HCT116 (cell line): ENCODE results near the gene PGS1. TPM values are rescaled to one million over a fixed set of nuclear protein-coding genes. Genes with fewer than 3 reads are reported as not detected.
A peak's percentile ranks its signal among the peaks of the same experiment; 100 is the strongest.

Experiments used
- ATAC-seq: fragments of 200-7000 bp; cut with Tn5 transposase; 2 replicates; pipeline ENCODE4 v1.9.1; 2020; ENCODE audit warnings: mild to moderate bottlenecking, moderate library complexity
- BruUV-seq: library from RNA; stranded (reverse); fragments of 400-500 nt; replicated peaks from 2 replicates; lab custom pipeline; 2021; lab: Mats Ljungman, UMichigan
- CTCF ChIA-PET: fragments of 300-600 bp; sonication (Branson Sonifier 250); formaldehyde crosslinking; loops from one replicate; lab custom pipeline; 2021; ENCODE audit warnings: antibody characterized with exemption; lab: Charles Lee
- POLR2A ChIA-PET: fragments of 300-600, 350-600 bp; sonication (Branson Sonifier 250); formaldehyde crosslinking; loops from one replicate; lab custom pipeline; 2021; ENCODE audit warnings: antibody characterized with exemption; lab: Charles Lee
- RAD21 ChIA-PET, 2 experiments: fragments of 300-600 bp; sonication (Branson Sonifier 250); formaldehyde crosslinking; loops; one replicate each; lab custom pipeline; 2023; ENCODE audit warnings: low total read pairs in 2 of 2; ENCODE audit not compliant: uncharacterized antibody in 2 of 2, unreplicated experiment in 2 of 2, low non-redundant PET in 1 of 2; lab: Charles Lee
- DNase-seq: peaks from one replicate; pipeline ENCODE4 v3.0.0-alpha.2; 2010; ENCODE audit warnings: low read depth, low spot score
- H2AFZ ChIP-seq: fragments of 200-600 bp; shearing (Covaris generic), sonication (generic); 2 replicates; pipeline ENCODE4 v1.6.1; 2017; ENCODE audit warnings: low read depth, mixed run types, mixed read lengths, antibody characterized with exemption, low read length; ENCODE audit not compliant: poor library complexity, severe bottlenecking
- H3K27ac ChIP-seq: 2 replicates; pipeline ENCODE4 v1.5.1; 2012; ENCODE audit warnings: low read depth, low read length
- H3K27me3 ChIP-seq: fragments of 200-600 bp; sonication (generic); 2 replicates; pipeline ENCODE4 v1.6.1; 2016; ENCODE audit warnings: mixed run types, low read length, mixed read lengths; ENCODE audit not compliant: insufficient read depth
- H3K36me3 ChIP-seq, 2 experiments: fragments of 200-500 bp in 1 of 2; fragments of 200-600 bp in 1 of 2; sonication (Bioruptor generic) in 1 of 2; sonication (generic) in 1 of 2; 2 replicates each; pipeline versions ENCODE4 v1.5.1 to v1.6.1; 2014 to 2016; ENCODE audit warnings: low read length in 2 of 2, inconsistent platforms in 1 of 2, mixed read lengths in 1 of 2, mixed run types in 1 of 2; ENCODE audit not compliant: insufficient read depth in 2 of 2, control insufficient read depth in 1 of 2
- H3K4me1 ChIP-seq, 2 experiments: fragments of 200-600 bp in 1 of 2; sonication (generic) in 1 of 2; 2 replicates each; pipeline versions ENCODE4 v1.5.1 to v1.6.1; 2012 to 2017; ENCODE audit warnings: low read length in 2 of 2, inconsistent platforms in 1 of 2, mild to moderate bottlenecking in 1 of 2, mixed read lengths in 1 of 2, mixed run types in 1 of 2, moderate library complexity in 1 of 2; ENCODE audit not compliant: insufficient read depth in 2 of 2, control insufficient read depth in 1 of 2
- H3K4me2 ChIP-seq: fragments of 200-600 bp; sonication (generic); 2 replicates; pipeline ENCODE4 v1.6.1; 2017; ENCODE audit warnings: mixed run types, low read length, mixed read lengths
- H3K4me3 ChIP-seq, 2 experiments: fragments of 200-600 bp in 1 of 2; sonication (generic) in 1 of 2; replicated peaks in 1 of 2; 2 replicates each; pipeline ENCODE4 v1.5.1; 2011 to 2016; ENCODE audit warnings: low read length in 2 of 2, control low read depth in 1 of 2, low read depth in 1 of 2, mild to moderate bottlenecking in 1 of 2, mixed read lengths in 1 of 2, mixed run types in 1 of 2
- H3K79me2 ChIP-seq: fragments of 200-600 bp; sonication (generic); 2 replicates; pipeline ENCODE4 v1.6.1; 2017; ENCODE audit warnings: mild to moderate bottlenecking, mixed run types, low read length, moderate library complexity, mixed read lengths; ENCODE audit not compliant: insufficient read depth
- H3K9ac ChIP-seq: fragments of 200-600 bp; sonication (generic); 2 replicates; pipeline ENCODE4 v1.6.1; 2016; ENCODE audit warnings: low read length, mixed read lengths
- H3K9me2 ChIP-seq: fragments of 200-600 bp; sonication (generic), shearing (Covaris generic); 2 replicates; pipeline ENCODE4 v1.6.1; 2017; ENCODE audit warnings: mixed run types, mild to moderate bottlenecking, moderate library complexity; ENCODE audit not compliant: insufficient read depth
- H3K9me3 ChIP-seq, 2 experiments: fragments of 200-500 bp in 1 of 2; fragments of 200-600 bp in 1 of 2; sonication (Bioruptor generic) in 1 of 2; sonication (generic) in 1 of 2; 2 replicates each; pipeline ENCODE4 v1.6.1; 2014 to 2017; ENCODE audit warnings: low read length in 2 of 2, mixed read lengths in 2 of 2, inconsistent platforms in 1 of 2, low read depth in 1 of 2, mild to moderate bottlenecking in 1 of 2, mixed run types in 1 of 2, moderate library complexity in 1 of 2; ENCODE audit not compliant: control insufficient read depth in 1 of 2, insufficient read depth in 1 of 2
- H4K20me1 ChIP-seq: fragments of 200-600 bp; sonication (generic), shearing (Covaris generic); 2 replicates; pipeline ENCODE4 v1.6.1; 2017; ENCODE audit warnings: mixed run types, mild to moderate bottlenecking, moderate library complexity; ENCODE audit not compliant: insufficient read depth
- CEBPB ChIP-seq: IDR thresholded peaks from 2 replicates; pipeline ENCODE4 v1.6.1; 2012; ENCODE audit warnings: low read depth
- CTCF ChIP-seq, 3 experiments: fragments of 200-600 bp in 1 of 3; sonication (generic) in 1 of 3; IDR thresholded peaks in 2 of 3; conservative IDR thresholded peaks in 1 of 3; 2 replicates each; pipeline ENCODE4 v1.5.1; 2012 to 2017; ENCODE audit warnings: low read depth in 2 of 3, low read length in 2 of 3, antibody characterized with exemption in 1 of 3, borderline replicate concordance in 1 of 3, control low read depth in 1 of 3, mild to moderate bottlenecking in 1 of 3, mixed read lengths in 1 of 3, mixed run types in 1 of 3, moderate library complexity in 1 of 3; ENCODE audit not compliant: insufficient read depth in 1 of 3
- EGR1 ChIP-seq: IDR thresholded peaks from 2 replicates; pipeline ENCODE4 v1.6.1; 2012; ENCODE audit warnings: low read depth
- ELF1 ChIP-seq: IDR thresholded peaks from 2 replicates; pipeline ENCODE4 v1.6.1; 2012; ENCODE audit warnings: low read depth, borderline replicate concordance
- EZH2phosphoT487 ChIP-seq: fragments of 200-600 bp; IDR thresholded peaks from 2 replicates; pipeline ENCODE4 v1.6.1; 2018; ENCODE audit warnings: antibody characterized with exemption, borderline replicate concordance
- FOSL1 ChIP-seq: IDR thresholded peaks from 2 replicates; pipeline ENCODE4 v1.6.1; 2012; ENCODE audit warnings: low read depth
- JUND ChIP-seq: IDR thresholded peaks from 2 replicates; pipeline ENCODE4 v1.6.1; 2012
- POLR2A ChIP-seq: IDR thresholded peaks from 2 replicates; pipeline ENCODE4 v1.7.0; 2011; ENCODE audit warnings: borderline replicate concordance; ENCODE audit not compliant: insufficient read depth, insufficient read length; ENCODE audit errors: extremely low read depth
- POLR2AphosphoS5 ChIP-seq: IDR thresholded peaks from 2 replicates; pipeline ENCODE4 v1.6.1; 2011; ENCODE audit warnings: mild to moderate bottlenecking, low read depth, low read length, moderate library complexity
- RAD21 ChIP-seq: IDR thresholded peaks from 2 replicates; pipeline ENCODE4 v1.6.1; 2012; ENCODE audit warnings: low read depth, mild to moderate bottlenecking
- REST ChIP-seq: IDR thresholded peaks from 2 replicates; pipeline ENCODE4 v1.6.1; 2012; ENCODE audit warnings: low read depth
- SIN3A ChIP-seq: IDR thresholded peaks from 2 replicates; pipeline ENCODE4 v1.6.1; 2012; ENCODE audit warnings: low read depth
- SP1 ChIP-seq: IDR thresholded peaks from 2 replicates; pipeline ENCODE4 v1.6.1; 2012; ENCODE audit warnings: low read depth
- SRF ChIP-seq: IDR thresholded peaks from 2 replicates; pipeline ENCODE4 v1.6.1; 2012; ENCODE audit warnings: low read depth
- TCF7L2 ChIP-seq: IDR thresholded peaks from 2 replicates; pipeline ENCODE4 v1.7.0; 2011; ENCODE audit warnings: borderline replicate concordance, inconsistent platforms; ENCODE audit not compliant: insufficient read depth, insufficient read length; ENCODE audit errors: extremely low read depth
- YY1 ChIP-seq: IDR thresholded peaks from 2 replicates; pipeline ENCODE4 v1.6.1; 2011; ENCODE audit warnings: low read length, low read depth, moderate library complexity, mild to moderate bottlenecking; ENCODE audit not compliant: insufficient replicate concordance; ENCODE audit errors: extremely low read depth
- ZBTB33 ChIP-seq: IDR thresholded peaks from 2 replicates; pipeline ENCODE4 v1.6.1; 2011; ENCODE audit warnings: mild to moderate bottlenecking, low read length, moderate library complexity; ENCODE audit not compliant: insufficient replicate concordance; ENCODE audit errors: extremely low read depth
- ZFX ChIP-seq: fragments of 450-650 bp; IDR thresholded peaks from 2 replicates; pipeline ENCODE4 v1.6.1; 2017
- ZNF274 ChIP-seq: fragments of 200-500 bp; sonication (Bioruptor generic); IDR thresholded peaks from 2 replicates; pipeline ENCODE4 v1.6.1; 2014; ENCODE audit warnings: mild to moderate bottlenecking, low read depth, low read length, inconsistent platforms
- intact Hi-C: fragments of 100-400 bp; cut with micrococcal nuclease; formaldehyde crosslinking; loops from 2 replicates; pipeline ENCODE4 v1.10.0; 2022
- total RNA-seq: library from RNA; stranded (reverse); gene quantifications from one replicate; pipeline ENCODE4 v1.2.1, GENCODE V29; 2021; ENCODE audit not compliant: unreplicated experiment

The PGS1 gene
- total RNA-seq, 1 experiment from 2014 or later = 44.4 TPM

- no peaks in the 10 kb centered on the region for H3K27me3 ChIP-seq
- no TSS peak for BruUV-seq
- POLR2A ChIA-PET = interaction anchor here (1.2 to 1.3 kb wide), 2 partner anchors 8 to 14 kb away, joined by 3 to 4 read pairs; no protein-coding TSS in a partner anchor
- TF ChIP-seq POLR2A = no peak
- no peak for TF ChIP-seq EGR1
- TF ChIP-seq CEBPB = no peak
- TF ChIP-seq FOSL1 = peak; percentile 25; the same call in 1 of the 2 replicates
- no peak for TF ChIP-seq RAD21
- TF ChIP-seq SRF = no peak
- TF ChIP-seq POLR2AphosphoS5 = peak; percentile 8; the same call in 1 of the 2 replicates
- TF ChIP-seq YY1 = no peak
- no peak for TF ChIP-seq ZFX
- no peak for TF ChIP-seq ZNF274
- no peak for TF ChIP-seq REST
- TF ChIP-seq ZBTB33 = no peak
- peak; percentile 66 for TF ChIP-seq SP1
- no peak for TF ChIP-seq EZH2phosphoT487
- no peak for TF ChIP-seq SIN3A
- TF ChIP-seq TCF7L2 = no peak
- no peak for TF ChIP-seq ELF1
- TF ChIP-seq CTCF (IDR thresholded peaks at IDR 0.05 in 2 of 3, conservative IDR thresholded peaks at IDR 0.05 in 1 of 3; ENCODE audit: borderline replicate concordance in 1 of 3, insufficient read depth in 1 of 3, low read depth in 2 of 3, low read length in 2 of 3) = no peak
- TF ChIP-seq JUND = no peak; the same call in 1 of the 2 replicates
Measured at GRCh38 chr17:78343543-78344201, 34.8 kb upstream of the PGS1 start.

More at GRCh38 chr17:78343543-78344201, 34.8 kb upstream of the PGS1 start:
- Histone ChIP-seq H3K9me3 (no peaks in the 10 kb centered on the region), H3K79me2 (no peaks in the 10 kb centered on the region), H3K9ac (peak overlapping the region; percentile 78), H3K36me3 (no peaks in the 10 kb centered on the region), H3K9me2 (no peaks in the 10 kb centered on the region), H3K4me1 (peaks cover 49 to 88% of the 10 kb centered on the region in 2 experiments), H2AFZ (peak overlapping the region; percentile 13), H3K4me2 (peak overlapping the region; percentile 94), H3K4me3 (peak overlapping the region; percentile 42 to 62), H4K20me1 (no peaks in the 10 kb centered on the region), H3K27ac (peak overlapping the region; percentile 98)
- ChIA-PET CTCF (interaction anchor here (0.8 to 2.4 kb wide), 7 partner anchors 10 to 78 kb away, joined by 3 to 13 read pairs (median 4); partner anchors contain the start of gene SOCS3), RAD21 (interaction anchor here (0.8 to 1.8 kb wide), 2 partner anchors 17 to 54 kb away, joined by 3 to 8 read pairs; no protein-coding TSS in a partner anchor)
- DNase-seq = no peak
- intact Hi-C loops = loop anchor here (2.0 kb wide), 1 partner anchor 29 kb away; no protein-coding TSS in a partner anchor
- peak; percentile 37 for ATAC-seq
